Adipocyte (in vitro differentiated cells): ENCODE results near the gene LITAFD.

Experiments
- DNase-seq: peaks from one replicate; pipeline ENCODE4 v3.0.0-alpha.2; 2015; ENCODE audit warnings: low read depth
- H3K27me3 ChIP-seq: replicated peaks from 2 replicates; pipeline ENCODE4 v1.7.0; 2013; ENCODE audit warnings: mild to moderate bottlenecking, low read length, moderate library complexity; ENCODE audit not compliant: control insufficient read depth, insufficient read depth
- H3K36me3 ChIP-seq: 2 replicates; pipeline ENCODE4 v1.7.0; 2013; ENCODE audit warnings: low read length, mild to moderate bottlenecking, moderate library complexity; ENCODE audit not compliant: control insufficient read depth, insufficient read depth, severe bottlenecking
- H3K4me1 ChIP-seq: 2 replicates; pipeline ENCODE4 v1.7.0; 2013; ENCODE audit warnings: mild to moderate bottlenecking, low read length, moderate library complexity; ENCODE audit not compliant: control insufficient read depth, insufficient read depth
- H3K4me3 ChIP-seq: 2 replicates; pipeline ENCODE4 v1.7.0; 2013; ENCODE audit warnings: mild to moderate bottlenecking, low read length, moderate library complexity
- H3K9ac ChIP-seq: 2 replicates; pipeline ENCODE4 v1.7.0; 2013; ENCODE audit warnings: mild to moderate bottlenecking, low read length, moderate library complexity
- H3K9me3 ChIP-seq: 2 replicates; pipeline ENCODE4 v1.7.0; 2013; ENCODE audit warnings: mild to moderate bottlenecking, low read length, moderate library complexity; ENCODE audit not compliant: control insufficient read depth

The LITAFD gene

DNA sequence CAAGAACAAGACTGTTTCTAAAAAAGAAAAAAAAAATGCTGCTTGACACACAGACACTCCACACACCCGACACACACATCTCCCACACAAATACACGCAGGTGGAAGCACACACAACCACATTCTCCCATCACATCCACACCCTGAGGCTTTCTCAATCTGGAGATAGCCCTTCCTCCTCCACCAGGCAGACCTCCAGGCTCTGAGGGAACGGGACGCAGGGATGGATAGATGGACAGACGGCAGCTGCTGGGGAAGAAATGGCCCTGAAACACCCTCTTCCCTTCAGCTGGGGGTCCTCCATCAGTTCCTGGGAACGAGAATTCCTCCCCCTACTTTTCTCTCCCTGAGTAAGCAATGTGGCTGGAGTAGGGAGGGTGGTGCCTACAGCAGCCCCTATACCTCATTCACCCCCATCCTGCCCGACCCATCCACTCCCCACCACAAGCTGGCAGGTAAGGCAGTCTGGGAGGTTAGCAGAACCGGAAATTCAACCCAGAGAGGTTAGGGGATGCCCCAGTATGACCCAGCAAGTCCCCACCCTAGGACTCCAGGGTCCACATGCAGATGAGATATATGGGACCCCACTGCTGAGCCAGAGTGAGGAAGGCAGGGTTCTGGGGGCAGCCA lies 4.1 kb upstream of the LITAFD start:
- H3K9ac ChIP-seq, result no peak overlapping the region
- DNase-seq, result no peak

DNA sequence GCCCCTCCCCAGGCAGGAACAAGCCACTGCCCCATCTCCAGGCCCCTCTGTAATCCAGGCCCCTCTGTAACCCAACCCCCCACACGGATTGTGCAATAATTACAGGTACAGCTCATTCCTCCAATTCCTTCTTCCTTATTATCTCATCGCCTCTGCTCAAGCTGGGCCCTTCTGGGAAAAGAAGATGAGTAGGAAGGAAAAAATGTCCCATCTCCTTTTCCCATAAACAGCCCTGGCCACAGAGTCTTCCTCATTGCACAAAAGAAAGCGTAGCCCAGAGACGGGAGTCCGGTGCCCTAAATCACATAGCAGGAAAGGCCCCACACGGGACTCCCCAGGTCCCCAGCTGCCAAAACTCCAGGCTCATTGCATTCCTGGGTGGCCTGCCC lies 3.6 kb upstream of the LITAFD start:
- Histone ChIP-seq H3K9ac (no peak overlapping the region), H3K4me3 (no peak overlapping the region), H3K27me3 (no peaks in the 10 kb centered on the region), H3K4me1 (peaks cover 27% of the 10 kb centered on the region), H3K36me3 (no peaks in the 10 kb centered on the region), H3K9me3 (no peaks in the 10 kb centered on the region)
- DNase-seq, result peak; percentile 43

More for the DNA sequence above, 4.1 kb upstream of the LITAFD start:
- H3K9me3 ChIP-seq, result no peaks in the 10 kb centered on the region
- H3K27me3 ChIP-seq, result no peaks in the 10 kb centered on the region
- H3K36me3 ChIP-seq, result no peaks in the 10 kb centered on the region
- H3K4me3 ChIP-seq, result no peak overlapping the region
- peaks cover 27% of the 10 kb centered on the region for H3K4me1 ChIP-seq

GRCh38 chr16:8880839-8881510 lies 1.2 kb upstream of the LITAFD start:
- Histone ChIP-seq H3K4me1 (peaks cover 42% of the 10 kb centered on the region), H3K27me3 (no peaks in the 10 kb centered on the region), H3K36me3 (no peaks in the 10 kb centered on the region), H3K9me3 (no peaks in the 10 kb centered on the region), H3K9ac (no peak overlapping the region), H3K4me3 (no peak overlapping the region)
- DNase-seq, result no peak

DNA sequence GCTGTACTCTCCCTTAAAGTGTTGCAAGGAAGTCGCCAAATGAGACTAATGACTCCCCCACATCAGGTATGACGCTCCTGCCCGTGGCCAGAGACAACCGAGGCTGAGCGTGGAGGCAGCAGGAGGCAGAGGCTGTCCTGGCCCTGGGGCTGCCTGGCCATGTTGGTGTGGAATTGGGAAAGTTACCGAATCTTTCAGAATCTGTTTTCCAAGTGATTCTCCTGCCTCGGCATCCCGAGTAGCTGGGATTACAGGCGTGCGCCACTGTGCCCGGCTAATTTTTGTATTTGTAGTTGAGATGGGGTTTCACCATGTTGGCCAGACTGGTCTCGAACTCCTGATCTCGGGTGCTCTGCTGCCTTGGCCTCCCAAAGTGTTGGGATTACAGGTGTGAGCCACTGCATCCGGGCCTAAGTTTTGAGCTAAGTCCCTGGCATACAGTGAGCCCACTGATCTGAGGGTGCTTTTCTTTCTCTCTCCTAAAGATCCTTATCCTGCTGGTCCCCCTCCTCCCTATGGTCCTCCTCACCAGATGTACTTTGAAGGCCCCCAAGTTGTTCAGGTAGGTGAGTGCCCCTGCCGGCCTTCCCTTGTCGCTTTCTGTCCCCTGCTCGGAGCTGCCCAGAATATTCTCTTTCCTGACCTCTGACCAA lies 700 bp downstream of the LITAFD start:
- H3K4me3 ChIP-seq, result no peak overlapping the region
- H3K27me3 ChIP-seq, result no peaks in the 10 kb centered on the region
- peaks cover 46% of the 10 kb centered on the region for H3K4me1 ChIP-seq
- H3K9me3 ChIP-seq, result no peaks in the 10 kb centered on the region
- DNase-seq, result no peak
- no peak overlapping the region for H3K9ac ChIP-seq
- no peaks in the 10 kb centered on the region for H3K36me3 ChIP-seq

- no peaks in the 10 kb centered on the region for H3K9me3 ChIP-seq
- no peak overlapping the region for H3K4me3 ChIP-seq
- no peaks in the 10 kb centered on the region for H3K27me3 ChIP-seq
- peaks cover 9% of the 10 kb centered on the region for H3K36me3 ChIP-seq
- H3K4me1 ChIP-seq, result peaks cover 40% of the 10 kb centered on the region
- peak; percentile 30 for DNase-seq
- no peak overlapping the region for H3K9ac ChIP-seq
Measured at GRCh38 chr16:8885674-8886592, 3.8 kb downstream of the LITAFD start.

DNA sequence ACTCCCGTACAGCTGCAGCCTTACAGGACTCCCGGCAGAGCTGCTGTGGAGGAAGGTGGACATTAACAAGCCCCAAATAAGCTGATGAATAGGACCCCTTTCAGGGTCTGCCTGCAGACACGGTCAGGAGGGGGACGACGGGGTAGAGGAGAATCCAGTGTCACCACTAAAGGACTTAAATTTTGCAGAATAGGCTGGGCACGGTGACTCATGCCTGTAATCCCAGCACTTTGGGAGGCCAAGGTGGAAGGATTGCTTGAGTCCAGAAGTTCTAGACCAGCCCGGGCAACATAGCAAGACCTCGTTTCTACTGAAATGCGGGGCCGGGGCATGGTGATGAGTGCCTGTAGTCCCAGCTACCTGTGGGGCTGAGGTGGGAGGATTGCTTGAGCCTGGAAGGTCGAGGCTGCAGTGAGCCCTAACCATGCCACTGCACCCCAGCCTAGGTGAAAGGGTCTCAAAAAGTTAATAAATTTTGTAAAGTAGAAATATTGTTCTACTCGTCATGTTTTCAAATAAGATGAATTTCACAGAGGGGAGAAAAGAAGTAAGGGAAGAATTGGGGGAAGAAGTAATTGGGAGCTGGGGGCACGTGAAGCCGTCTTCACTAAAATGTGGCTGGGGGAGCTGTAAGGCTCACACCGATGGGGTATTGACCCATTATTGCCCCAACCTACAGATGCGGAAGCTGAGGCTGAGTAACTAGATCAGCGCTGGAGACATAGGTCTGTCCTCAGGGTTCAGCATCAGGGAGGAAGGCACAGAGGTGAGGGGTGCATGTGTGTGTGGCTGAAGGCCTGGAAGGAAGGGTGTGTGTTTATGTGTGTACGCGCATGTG lies 4.7 kb downstream of the LITAFD start:
- H3K4me3 ChIP-seq, result no peak overlapping the region
- no peak overlapping the region for H3K9ac ChIP-seq
- H3K9me3 ChIP-seq, result no peaks in the 10 kb centered on the region
- H3K36me3 ChIP-seq, result peaks cover 17% of the 10 kb centered on the region
- H3K4me1 ChIP-seq, result peaks cover 40% of the 10 kb centered on the region
- no peak for DNase-seq
- no peaks in the 10 kb centered on the region for H3K27me3 ChIP-seq

DNA sequence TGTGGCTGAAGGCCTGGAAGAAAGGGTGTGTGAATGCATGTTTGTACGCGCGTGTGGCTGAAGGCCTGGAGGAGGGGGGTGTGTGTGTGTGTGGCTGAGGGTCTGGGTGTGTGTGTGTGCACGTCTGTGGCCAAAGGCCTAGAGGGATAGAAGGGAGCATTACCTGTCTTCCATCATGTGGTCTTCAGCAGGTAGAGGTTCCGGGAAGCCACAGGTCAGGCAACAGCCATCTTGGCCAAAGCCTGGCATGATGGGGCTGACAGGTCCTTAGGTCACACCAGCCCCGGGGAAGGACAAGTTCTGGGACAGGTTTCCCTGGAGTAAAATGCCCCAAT lies 5.2 kb downstream of the LITAFD start:
- Histone ChIP-seq H3K9ac (no peak overlapping the region), H3K27me3 (no peaks in the 10 kb centered on the region), H3K4me3 (no peak overlapping the region), H3K9me3 (no peaks in the 10 kb centered on the region), H3K36me3 (peaks cover 23% of the 10 kb centered on the region), H3K4me1 (peaks cover 40% of the 10 kb centered on the region)
- DNase-seq, result no peak

- DNase-seq, result peak; percentile 22
- peaks cover 40% of the 10 kb centered on the region for H3K4me1 ChIP-seq
- peak overlapping the region; percentile 40 for H3K9ac ChIP-seq
- no peaks in the 10 kb centered on the region for H3K9me3 ChIP-seq
- H3K4me3 ChIP-seq, result no peak overlapping the region
- peaks cover 29% of the 10 kb centered on the region for H3K36me3 ChIP-seq
- no peaks in the 10 kb centered on the region for H3K27me3 ChIP-seq
Measured at GRCh38 chr16:8887952-8888560, 5.9 kb downstream of the LITAFD start.

DNA sequence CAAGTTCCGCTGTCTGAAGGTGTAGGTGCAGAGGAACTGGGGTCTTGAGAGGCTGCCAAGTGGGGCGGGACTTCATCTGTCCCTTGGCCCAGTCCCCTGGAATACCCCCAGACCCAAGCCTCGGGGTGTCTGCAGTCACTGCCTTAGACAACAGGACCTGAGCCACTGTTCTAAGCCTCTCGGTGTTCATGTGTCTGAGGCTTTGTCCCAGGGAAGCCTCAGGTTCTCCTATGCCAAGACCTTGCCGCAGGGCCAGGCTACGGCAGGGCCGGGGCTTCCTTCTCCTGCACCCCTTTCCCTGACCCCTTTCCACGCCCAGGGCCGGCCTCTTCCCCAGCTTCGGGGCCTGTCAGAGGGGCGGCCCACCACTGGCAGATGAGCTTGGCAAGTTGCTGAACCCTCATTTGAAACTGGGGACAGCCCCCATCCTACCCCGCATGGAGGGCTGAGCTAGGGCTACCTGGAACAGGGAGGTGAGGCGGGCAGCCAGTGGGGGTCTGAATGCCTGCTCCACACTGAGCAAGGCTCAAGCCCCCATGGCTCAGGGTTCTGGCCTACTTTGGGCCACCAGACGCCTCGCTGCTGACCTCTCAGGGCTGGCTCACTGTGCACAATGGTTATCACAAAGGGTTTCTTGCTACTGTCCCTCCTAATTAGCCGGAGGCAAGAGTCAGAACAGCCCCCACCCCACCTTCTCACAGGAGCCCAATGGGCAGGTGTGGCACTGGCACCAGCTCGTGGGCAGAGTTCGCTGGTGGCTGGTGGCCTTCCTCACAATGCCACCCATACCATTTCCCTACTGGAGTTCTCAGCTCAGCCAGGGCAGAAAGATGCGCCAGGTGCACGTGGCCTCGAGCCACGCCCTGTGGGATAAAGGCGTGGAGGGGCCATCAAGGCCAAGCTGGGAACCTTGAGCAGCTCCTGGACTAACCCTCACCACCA lies 7.1 kb downstream of the LITAFD start:
- H3K9ac ChIP-seq, result no peak overlapping the region
- DNase-seq, result no peak
- H3K9me3 ChIP-seq, result no peaks in the 10 kb centered on the region
- H3K36me3 ChIP-seq, result peaks cover 41% of the 10 kb centered on the region
- H3K4me3 ChIP-seq, result no peak overlapping the region
- H3K4me1 ChIP-seq, result peaks cover 38% of the 10 kb centered on the region
- H3K27me3 ChIP-seq, result no peaks in the 10 kb centered on the region
